ENCODE measurements around the gene PPP1R14D. TPM values are rescaled to one million over a fixed set of nuclear protein-coding genes. Genes with fewer than 3 reads are reported as not detected.
"Not testable (repeated sequence)": the region's sequence is repeated elsewhere in the genome, so short reads cannot be mapped to it uniquely, and the experiment has no call there.

Gene PPP1R14D, protein sequence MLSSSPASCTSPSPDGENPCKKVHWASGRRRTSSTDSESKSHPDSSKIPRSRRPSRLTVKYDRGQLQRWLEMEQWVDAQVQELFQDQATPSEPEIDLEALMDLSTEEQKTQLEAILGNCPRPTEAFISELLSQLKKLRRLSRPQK
- total RNA-seq: not detected

DNA sequence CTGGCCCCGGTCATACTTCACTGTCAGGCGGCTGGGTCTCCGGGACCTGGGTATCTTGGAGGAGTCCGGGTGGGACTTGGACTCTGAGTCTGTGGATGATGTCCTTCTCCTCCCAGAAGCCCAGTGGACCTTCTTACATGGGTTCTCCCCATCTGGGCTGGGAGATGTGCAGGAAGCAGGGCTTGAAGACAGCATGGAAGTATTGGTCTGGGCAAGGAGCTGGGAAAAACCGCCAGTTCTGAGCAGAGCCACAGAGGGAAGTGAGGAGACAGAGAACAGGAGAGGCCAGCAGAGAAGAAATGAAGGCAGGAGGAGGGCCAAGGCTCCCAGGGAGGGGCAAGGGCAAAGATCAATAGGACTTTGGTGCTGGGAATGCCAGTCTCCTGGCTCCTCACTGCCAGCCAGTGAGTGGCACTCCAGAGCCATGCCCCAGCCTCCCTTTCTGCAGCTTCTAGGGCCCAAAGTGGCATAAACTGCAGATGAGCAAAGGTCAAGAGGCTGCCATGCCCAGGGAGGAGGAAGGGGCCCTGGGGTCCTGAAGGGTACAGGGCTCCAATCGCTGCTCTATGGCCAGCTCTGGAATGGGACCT lies at the start of gene PPP1R14D:
Gene PPP1R14D, minus strand, starts transcription at position 262 of the 590 bp plus-strand sequence. Its CDS starts 67 bp downstream, at position 195.
- no peak for DNase-seq (ENCODE audit: low read depth in 2 of 3, low spot score in 2 of 3)

- DNase-seq (ENCODE audit: low read depth in 2 of 3, low spot score in 2 of 3): no peak
These were observed 49.2 kb upstream of the PPP1R14D start for GRCh38 chr15:40877694-40878093.

DNA sequence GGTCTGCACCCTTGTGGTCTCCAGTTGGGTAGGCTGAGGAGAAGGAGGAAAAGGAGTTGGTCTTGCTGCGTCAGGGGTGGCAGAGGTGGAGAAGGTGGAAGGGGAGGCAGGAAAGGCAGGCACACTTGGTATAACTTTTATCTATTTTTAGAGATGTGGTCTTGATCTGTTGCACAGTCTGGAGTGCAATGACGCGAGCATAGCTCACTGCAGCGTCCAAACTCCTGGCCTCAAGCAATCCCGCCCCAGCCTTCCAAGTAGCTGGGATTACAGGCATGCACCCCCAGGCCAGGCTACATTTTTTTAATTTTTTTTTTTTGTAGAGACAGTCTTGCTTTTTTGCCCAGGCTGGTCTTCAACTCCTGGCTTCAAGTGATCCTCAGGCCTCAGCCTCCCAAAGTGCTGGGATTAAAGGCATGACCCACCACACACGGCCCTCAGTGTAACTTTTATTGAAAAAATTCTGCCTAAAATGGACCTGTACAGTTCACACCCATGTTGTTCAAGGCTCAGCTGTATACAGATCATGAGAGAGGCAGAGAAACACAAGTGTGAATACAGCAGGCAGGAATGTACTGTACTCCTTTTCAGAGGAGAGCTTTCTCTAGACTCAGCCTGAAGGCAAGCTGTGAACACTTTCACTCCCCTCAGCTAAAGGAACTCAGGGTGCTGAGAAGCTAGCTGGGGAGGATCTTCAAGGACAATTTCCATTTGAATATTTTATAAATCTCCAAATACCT lies 47.7 kb upstream of the PPP1R14D start:
- no peak for DNase-seq (ENCODE audit: low read depth in 2 of 3, low spot score in 2 of 3)

DNA sequence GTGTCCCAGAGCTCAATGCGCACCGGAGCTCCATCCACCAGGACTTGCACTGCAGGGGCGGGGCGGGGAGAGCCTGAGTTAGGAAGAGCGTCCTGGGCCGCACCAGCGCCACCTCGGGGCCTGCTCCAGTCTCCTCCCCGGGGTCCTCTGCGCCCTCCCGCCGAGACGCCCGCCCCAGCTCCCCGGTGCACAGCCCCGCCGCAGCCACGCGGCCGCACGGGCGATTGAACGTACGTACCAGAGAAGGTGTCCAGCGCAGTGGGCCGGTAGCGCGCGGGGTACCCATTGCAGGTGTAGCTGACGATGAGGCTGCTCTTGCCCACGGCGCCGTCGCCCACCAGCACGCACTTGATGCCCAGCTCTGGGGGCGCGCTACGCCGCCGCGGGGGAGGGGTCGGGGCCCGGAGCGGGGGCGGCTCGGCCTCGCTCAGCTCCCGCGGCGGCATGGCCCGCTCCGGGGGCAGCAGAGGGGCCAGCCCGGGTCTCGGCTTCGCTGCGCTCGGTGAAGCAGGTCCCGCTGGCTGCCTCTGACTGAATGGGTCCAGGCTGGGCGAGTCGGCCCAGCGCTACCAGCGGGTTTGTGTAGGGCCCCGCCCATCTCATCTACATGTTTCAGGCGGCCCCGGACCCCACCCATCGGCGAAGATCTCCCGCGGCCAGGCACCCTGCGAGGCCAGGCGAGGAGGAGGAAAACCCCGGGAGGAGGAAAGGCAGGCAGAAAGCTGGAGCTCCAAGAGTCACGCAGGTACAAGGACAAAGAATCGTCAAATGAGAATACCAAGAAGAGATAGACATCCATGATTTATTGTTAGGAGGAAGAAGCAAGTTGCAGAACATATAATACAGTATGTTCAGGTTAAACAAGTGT lies 45.4 kb upstream of the PPP1R14D start, which contains the start of gene RHOV:
Gene RHOV, minus strand, starts transcription at position 541 of the 868 bp plus-strand sequence. Its CDS starts 95 bp downstream, at position 446.
- DNase-seq (ENCODE audit: low read depth in 2 of 3, low spot score in 2 of 3): peak in 1 of 3 donors; percentile 61

GRCh38 chr15:40872791-40873693 lies 44.5 kb upstream of the PPP1R14D start:
- DNase-seq (ENCODE audit: low read depth in 2 of 3, low spot score in 2 of 3): no peak

DNA sequence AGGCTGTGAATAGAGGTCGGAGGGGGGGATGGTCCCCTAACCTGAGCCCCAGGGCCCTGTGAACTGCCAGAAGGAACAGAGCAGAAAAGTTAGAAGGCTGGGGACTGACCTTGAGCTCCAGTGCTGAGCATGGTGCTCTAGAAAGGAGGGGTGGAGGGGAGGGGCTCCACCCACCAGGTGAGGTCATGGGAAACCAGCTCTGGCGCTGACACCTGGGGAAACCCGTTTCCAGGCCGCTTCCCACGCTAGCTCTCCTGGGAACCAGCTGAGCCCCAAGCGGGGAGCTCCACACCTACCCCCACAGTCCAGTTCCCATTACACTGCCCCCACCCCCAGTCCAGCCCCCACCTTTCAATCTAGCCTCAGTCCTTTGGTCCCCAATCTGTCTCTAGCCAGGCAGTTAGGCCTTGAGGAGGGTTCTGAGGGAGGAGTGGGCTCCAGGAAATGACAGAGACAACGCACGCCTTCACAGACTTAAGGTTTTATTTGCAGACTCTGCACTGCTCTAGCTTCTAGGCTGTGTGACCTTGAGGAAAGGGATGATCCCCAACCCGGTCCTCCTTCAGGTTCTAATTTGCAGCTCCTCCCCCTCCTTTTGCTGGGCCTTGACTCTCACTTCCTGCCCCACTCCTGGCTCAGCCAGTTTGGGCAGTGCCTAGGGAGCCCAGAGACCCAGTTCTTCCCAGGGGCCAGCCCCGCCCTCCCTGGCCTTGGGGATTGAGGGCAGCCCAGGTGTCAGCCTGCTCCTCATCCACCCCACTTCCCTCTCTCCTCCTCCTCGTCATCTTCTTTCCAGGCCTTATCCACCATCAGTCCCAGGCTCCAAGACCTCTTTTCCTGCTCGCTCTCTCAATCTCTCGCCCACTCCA lies 43.5 kb upstream of the PPP1R14D start:
- DNase-seq (ENCODE audit: low read depth in 2 of 3, low spot score in 2 of 3): no peak

DNA sequence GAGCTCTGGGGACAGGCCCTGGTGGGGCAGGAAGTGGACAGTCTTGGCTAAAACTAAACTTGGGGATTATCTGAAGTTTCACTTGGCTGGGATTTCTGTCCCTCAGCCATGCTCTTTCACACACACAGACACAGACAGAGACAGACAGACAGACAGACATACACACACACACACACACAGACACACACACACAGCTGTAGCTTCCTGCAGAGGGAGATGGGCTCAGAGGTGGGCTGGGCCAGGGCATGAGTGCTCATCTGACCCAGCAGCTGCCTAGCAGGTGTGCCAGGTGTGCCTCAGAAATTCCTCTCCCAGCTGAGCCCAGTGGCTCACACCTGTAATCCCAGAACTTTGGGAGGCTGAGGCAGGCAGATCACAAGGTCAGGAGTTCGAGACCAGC lies 42.2 kb upstream of the PPP1R14D start:
- no peak for DNase-seq (ENCODE audit: low read depth in 2 of 3, low spot score in 2 of 3)

- DNase-seq (ENCODE audit: low read depth in 2 of 3, low spot score in 2 of 3): no peak
These were observed 41.2 kb upstream of the PPP1R14D start for GRCh38 chr15:40869686-40870085.

- no peak for DNase-seq (ENCODE audit: low read depth in 2 of 3, low spot score in 2 of 3)
These were observed 38.7 kb upstream of the PPP1R14D start for GRCh38 chr15:40867199-40867598.

- DNase-seq (ENCODE audit: low read depth in 2 of 3, low spot score in 2 of 3): no peak
These were observed 35.3 kb upstream of the PPP1R14D start for GRCh38 chr15:40863660-40864270.

DNA sequence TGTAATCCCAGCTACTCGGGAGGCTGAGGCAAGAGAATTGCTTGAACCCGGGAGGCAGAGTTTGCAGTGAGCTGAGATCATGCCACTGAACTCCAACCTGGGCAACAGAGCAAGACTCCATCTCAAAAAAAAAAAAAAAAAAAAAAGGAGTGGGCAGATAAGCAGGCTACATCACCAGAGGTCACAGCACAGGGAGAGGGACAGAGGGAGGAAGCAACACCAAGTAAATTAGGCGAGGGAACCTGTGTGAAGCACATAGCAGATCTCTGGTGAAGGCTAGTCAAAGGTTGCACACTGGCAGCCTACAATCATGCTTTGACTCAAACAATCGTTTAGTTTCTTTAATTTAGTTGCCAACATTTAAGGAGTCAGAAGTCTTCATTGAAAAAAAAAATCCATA lies 32.6 kb upstream of the PPP1R14D start:
- not testable (repeated sequence) for DNase-seq (ENCODE audit: low read depth in 2 of 3, low spot score in 2 of 3)

- peak; percentile 63 to 86 (median 82) for DNase-seq (ENCODE audit: low read depth in 2 of 3, low spot score in 2 of 3)
These were observed 30.8 kb upstream of the PPP1R14D start for GRCh38 chr15:40859206-40859851.

GRCh38 chr15:40858706-40859105 lies 30.2 kb upstream of the PPP1R14D start:
- DNase-seq (ENCODE audit: low read depth in 2 of 3, low spot score in 2 of 3): no peak

DNA sequence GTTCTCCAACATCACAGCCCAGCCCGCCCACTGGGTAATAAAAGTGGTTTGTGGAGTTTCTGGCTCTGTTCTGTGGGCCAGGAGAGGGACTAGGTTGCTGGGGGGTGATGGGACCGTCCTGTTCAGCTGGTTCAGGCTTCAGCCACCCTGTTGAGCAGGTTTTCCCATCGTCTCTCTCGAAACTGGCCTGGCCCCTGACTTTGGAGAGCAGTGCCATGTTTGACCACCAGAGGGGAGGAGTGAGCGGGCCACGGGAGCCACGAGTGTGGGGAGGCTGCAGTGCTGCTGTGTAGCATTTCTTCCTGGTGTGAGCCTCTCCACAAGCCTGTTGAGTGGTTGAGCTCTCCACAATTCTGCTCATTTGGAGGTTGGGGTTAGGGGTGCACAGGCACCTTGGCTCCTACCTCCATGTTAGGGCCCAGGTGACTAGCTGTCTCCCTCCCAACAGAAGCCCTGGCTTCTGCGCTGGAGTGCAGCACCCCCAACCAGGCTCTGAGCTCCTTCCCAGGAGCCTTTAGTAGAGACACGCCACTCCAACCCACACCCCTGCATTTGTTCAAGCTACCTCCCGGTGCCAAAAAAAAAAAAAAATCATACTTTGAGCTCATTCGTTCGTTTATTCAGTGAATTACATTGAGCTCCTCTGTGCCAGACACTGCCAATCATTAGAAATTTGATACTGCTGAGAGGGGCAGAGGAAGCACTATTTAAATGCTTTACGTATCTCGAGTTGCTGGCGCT lies 29.3 kb upstream of the PPP1R14D start:
- peak; percentile 61 to 85 (median 69) for DNase-seq (ENCODE audit: low read depth in 2 of 3, low spot score in 2 of 3)

DNA sequence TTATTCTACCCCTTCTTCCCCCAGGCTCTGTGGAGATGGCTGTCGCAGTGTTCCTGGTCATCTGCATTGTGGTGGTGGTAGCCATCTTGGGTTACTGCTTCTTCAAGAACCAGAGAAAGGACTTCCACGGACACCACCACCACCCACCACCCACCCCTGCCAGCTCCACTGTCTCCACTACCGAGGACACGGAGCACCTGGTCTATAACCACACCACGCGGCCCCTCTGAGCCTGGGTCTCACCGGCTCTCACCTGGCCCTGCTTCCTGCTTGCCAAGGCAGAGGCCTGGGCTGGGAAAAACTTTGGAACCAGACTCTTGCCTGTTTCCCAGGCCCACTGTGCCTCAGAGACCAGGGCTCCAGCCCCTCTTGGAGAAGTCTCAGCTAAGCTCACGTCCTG lies 28.2 kb upstream of the PPP1R14D start:
- DNase-seq (ENCODE audit: low read depth in 2 of 3, low spot score in 2 of 3): no peak

DNA sequence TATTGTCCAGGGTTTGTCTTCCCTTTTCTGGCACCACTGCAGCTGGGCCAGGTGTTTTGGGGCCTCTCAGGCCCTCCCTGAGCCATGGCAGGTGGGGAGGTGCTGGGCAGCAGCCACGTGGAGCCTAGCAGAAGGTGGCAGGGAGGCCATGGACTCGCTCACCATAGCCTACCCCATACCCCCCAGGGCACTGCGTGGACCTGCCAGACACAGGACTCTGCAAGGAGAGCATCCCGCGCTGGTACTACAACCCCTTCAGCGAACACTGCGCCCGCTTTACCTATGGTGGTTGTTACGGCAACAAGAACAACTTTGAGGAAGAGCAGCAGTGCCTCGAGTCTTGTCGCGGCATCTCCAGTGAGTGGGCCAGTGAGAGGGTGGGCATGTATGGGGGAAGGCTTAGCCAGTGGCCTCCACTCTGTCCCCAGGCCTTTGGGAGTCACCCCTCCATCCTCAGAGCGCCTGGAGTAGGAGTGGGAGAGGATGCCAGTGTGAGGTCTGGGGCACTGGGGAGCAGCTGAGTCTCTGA lies 27.3 kb upstream of the PPP1R14D start:
- DNase-seq (ENCODE audit: low read depth in 2 of 3, low spot score in 2 of 3): no peak

- no peak for DNase-seq (ENCODE audit: low read depth in 2 of 3, low spot score in 2 of 3)
These were observed 25.7 kb upstream of the PPP1R14D start for GRCh38 chr15:40854161-40854560.

Data from hematopoietic multipotent progenitor cell (in vitro differentiated cells).